GM19351 (cell line): ENCODE results near the gene BLACAT1.

Experiments
- ATAC-seq: cut with Tn5 transposase; IDR thresholded peaks from one replicate; pipeline ENCODE4 v1.9.1; 2021; ENCODE audit warnings: mild to moderate bottlenecking, moderate library complexity; ENCODE audit not compliant: unreplicated experiment

Gene BLACAT1

DNA sequence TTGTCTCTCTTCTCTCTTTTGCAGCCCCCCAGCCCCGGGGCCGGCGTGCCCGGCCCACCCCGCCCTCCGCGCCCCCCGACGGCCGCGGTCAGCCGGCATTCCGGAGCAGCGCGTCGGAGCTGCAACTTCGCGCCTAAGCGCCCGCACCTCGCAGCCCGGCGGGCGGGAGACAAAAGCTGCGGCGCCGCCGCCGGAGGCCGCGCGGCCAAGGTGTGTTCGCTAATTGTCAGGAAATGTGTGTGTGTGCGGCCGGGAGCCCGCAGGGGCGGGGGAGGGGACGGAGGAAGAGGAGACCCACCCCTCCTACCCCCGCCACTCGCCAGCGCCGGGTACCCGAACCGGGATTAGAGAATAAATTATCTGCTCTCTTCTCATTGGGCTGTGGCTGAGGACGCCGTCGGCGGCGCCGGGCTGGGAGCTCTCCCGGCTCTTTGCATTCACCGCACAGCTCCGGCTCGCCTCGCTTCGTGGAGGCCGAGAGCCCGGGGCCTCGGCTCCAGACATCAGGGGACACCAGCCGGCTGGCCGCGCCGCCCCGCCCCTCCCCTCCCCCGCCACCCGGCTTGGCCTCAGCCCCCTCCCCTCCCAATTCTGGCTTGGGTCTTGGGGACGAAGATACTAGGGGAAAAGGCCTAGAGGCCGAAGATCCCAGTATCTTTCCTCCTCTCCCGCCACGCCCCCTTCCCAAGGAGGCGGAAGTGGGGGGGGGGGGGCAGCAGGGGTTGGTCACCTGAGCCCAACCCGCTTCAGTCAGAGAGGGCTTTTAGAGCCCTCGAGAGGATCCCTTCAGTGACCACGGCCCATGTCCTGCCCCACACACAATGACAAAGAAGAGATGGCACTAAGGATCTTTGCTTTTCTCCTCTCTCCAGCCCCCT is 1.3 kb upstream of the BLACAT1 start:
- no peak for ATAC-seq

DNA sequence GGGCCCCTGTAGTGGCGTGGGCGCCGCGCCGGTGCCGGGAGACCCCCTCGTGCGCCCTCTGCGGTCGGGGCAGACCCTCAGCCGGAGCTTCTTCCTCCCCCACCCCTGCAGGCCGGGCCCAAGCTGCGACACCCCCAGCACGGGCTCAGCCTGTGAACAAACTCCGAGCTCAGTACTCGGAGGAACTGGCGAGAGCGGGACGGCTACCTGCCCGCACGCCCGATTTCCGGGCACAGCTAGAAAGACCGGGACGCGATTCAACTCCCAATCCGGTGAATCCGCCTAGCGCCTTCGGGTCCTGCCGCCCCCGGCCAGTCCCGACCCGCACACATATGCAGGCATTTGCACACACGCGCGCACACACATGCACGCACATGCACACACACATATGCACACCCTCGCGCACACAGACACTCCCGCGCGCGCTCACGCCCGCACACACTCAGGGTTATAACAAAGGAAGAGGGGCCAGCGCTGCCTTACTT is 580 bp upstream of the BLACAT1 start:
- ATAC-seq, result no peak

DNA sequence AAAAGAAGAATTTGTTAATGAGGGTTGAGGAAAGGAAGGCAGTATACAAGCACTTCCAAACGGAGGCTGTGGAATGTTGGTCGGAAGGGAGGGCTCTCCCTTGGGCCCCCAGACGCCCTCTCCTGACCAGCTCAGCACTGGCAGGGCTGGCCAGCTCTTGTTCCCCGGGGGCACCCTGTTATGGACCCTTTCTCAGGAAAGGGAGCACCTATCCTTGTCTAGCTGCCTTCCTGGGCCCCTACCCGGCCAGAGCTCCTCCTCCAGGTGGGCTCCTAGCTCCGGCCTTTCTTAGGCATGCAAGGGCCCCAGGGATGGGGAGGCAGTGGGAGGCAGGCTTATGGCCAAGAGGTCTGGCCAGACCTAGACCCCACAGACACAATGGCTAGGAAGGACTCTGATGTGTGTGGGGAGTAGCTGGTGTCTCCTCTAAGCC is 926 bp downstream of the BLACAT1 start:
- no peak for ATAC-seq

DNA sequence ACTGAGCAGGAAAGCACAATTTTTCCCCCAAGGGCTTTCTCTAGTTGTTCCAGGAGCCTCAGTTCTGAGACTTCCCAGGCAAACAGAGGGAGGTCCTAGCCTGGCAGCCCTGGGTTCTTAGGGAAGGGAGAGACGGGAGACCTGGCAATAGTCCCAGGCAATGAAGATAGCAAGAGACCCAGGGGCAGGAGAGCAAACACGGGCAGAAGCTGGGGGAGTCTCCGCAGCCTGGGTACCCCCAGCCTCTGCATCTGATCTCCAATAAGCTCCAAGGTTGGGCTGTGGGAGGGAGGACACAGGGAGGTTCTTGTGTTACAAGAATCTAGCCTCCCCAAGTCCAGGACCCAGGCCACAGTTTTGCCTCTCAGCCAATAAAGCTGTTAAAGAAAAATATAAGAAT is 2.4 kb downstream of the BLACAT1 start:
- no peak for ATAC-seq

DNA sequence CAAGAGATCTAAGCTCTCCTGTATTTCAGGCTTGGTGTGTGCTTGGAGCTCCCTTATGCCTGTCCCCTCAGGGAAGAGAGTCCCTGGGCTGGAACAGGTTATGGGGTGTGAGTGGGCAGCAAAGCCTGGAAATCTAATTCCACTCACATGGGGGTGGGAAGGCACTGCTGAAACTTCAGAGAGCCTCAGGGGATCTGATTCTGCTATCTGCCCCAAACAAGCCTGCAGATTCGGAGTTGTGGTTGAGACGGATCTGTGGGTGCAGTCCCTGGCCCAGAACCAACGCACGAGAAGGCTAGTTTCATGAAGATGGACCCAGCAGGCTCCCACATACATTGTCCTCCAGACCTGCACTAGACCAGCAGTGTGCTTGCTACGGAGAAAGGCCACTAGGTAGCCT is 2.9 kb downstream of the BLACAT1 start:
- ATAC-seq, result no peak

DNA sequence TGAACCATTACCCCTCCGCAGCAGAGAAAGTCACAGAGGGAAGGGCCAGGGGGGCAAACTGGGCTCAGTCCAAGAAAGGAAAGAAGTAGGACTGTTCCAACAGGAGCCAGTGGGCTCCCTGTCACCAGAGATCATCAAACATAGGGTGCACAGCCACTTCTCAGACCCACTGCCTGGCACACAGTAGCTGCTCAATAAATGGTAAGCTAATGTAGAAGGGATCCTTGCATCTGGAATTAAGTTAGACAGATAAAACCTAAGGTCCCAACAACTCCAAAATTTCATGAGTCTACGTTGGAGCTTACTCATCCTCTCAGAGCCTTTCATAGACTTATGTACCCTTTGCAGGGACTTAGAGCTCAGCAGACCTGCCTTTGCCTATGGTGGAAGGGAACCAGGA is 3.5 kb downstream of the BLACAT1 start:
- no peak for ATAC-seq

DNA sequence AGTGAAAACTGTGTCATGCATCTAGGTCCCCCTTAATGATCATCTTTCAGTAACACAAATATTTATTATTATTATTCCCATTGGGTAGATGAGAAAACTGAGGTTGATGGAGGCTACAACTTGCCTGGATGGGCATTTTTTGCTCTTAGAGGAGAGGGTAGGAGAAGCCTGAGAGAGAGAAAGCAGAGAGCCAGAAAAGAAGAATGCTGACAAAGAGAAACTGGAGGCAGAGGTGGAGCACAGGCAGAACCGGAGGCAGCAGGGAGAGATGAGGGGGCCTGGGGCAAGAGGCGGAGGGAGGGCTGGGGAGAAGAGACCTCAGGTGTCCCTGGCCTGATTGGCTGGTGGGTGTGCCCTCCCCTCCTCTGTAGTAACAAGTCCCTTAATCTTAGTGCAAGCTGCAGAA is 4.1 kb downstream of the BLACAT1 start:
- ATAC-seq, result no peak

DNA sequence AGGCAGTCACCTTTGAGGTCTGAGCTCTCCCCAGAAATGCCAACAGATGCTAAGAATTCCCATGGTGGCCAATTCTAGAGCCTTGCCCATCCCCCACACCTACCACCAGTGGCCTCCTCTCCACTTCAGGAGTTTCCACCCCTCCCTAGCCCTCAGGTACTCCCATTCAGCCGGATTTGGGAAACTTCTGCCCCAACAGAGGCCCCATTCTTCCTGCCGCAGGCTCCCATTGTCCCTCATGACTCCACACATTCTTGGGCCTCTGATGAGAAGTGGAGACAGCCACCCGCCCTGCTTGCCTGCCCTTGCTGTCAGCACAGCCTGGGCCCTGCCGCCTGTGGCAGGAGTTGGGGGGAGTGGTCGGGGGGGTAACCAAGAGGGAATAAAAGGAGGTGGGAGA is 4.6 kb downstream of the BLACAT1 start:
- ATAC-seq, result no peak

DNA sequence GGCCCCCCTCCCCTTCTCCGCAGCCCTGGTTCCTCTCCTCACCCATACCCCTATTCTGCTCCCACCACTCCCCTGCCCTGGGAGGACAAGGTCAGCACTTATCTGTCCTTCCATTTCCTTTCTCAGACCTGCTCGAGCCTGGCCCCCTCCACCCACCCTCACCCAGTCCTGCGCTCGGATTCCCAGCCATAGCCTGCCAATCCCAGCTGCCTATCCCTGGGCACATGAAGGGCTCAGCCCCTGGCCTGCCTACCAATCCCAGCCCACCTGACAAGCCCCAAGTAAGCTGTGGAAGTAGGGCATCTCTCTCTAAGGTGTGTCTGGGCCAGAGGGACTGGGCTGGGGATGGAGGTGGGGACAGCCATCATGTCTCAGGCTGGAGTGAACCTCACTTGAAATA is 5.4 kb downstream of the BLACAT1 start:
- no peak for ATAC-seq

DNA sequence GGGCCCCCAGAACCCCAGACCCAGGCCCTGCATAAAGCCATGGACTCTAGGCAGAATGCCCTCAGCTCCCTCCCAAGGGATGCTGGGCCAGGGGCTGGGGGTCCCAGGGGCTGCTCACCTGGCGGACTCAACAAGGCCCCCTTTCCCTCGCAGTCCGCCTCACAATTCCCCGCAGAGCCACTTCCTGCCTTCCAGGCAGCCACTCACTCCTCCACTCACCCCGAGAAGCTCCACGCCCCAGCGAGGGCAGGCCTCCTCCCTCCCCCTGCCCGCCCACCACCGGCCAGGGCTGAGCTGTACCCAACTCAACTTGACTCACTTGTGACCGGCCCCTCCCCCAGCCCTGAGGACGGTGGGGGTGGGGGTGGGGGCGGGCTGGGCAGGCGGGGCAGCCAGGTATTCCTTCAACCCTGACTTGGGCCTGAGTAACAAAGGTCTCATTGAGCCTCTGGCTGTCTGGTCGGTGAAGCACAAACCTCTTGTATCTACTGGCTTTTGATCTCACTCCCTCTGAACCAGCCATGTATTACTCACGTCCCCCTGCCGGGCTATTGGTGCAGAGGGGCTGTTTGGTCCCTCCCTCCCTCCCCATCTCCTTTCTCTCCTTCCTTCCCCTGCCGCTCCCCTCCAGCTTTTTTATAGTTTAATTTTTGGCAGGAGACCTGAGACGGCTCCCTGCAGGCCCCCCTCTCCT is 5.9 kb downstream of the BLACAT1 start:
- ATAC-seq, result no peak

DNA sequence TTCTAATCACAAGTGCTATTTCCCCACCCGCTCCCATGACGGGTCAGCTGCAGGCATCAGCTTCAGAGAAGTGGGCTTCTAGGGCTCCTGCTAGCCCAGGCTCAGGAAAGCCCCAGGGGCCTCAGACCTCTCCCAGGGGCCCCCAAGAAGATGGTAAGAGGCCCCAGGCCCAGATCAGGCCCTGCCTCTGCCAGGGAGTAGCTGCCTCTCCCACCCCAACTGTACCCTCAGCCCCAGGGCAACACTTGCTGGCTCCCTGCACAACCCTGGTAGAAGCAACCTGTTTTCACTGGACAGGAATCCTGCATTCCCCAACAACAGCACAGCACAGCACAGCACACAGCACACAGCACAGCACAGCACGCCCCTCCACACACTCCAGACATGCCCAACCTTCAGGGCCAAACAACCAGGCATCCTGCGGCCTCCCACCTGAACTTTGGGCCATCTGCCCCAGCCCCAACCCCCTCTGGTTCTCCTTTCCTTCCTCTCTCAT is 6.5 kb downstream of the BLACAT1 start:
- ATAC-seq, result no peak

DNA sequence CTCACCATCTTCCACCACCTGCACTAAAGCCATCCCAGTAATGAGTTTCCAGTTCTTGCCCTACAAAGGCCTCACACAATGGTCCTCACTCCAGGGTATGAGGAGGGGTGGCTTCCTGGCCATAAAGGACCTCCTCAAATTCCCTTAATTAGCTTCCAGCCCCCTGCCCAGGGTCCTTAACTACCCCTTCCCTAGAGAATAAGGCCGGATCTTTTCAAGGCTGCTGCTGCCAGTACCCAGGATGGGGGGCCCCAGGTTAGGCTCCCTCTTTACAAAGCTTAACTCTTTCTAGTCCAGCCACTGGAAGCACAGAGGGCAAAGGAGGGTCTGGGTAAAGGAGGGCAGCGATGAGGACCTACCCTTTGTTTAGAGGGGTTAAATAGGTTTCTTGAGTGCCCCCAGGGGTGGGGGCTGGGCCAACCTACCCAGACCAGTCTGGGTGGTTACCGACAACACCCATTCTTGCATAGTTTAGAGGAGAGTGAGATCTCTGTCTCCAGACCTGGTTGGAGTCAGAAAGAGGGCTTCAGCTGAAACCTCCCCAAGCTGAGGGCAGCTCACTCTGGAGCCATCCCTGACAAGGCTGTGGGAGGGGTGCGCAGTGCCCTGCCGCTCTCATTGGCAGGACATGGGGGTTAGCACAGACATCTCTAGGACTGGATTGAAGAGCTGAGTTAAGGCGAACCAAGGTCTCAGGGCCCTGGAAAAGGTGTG is 7.1 kb downstream of the BLACAT1 start:
- no peak for ATAC-seq

DNA sequence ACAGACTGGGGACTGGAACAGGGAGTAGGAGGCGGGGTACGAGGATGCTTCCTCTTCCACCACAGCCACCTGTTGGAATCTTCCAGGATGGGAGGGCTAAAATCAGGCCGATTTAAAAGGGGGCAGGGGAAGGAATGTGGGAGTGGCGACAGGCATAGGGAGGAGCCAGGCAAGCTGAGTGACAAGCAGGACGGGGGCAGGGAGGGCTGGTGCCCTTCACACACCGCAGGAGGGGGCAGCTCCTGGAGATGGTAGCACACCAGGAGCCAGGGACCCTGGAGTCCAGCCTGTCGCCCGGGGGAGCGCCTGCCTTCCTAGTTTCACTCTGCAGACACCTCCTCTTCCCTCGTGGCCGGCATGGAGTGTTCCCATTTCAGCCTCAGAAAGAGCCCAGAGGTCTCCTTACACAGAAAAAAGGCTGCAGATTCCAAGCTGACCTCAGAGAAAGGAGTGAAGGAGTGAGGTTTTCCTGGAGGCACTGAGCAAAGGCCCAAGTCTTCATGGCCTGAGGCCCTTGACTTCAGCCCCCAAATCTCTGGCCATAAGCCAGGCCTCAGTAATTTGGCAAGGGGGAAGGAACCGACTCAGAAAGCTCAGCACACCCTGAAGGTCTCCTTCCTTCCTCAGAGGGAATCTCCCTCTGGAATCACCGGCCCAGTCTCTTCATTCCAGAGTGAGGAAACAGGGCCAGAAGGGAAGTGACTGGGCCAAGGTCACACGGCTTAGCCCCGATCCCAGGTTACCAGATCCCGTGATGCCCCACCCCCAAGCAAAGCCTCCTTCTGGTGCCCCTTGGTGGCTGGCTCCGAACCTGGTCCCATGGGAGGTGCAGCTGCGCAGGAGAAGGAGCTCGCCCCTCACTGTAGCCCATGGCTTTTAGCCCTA is 8.1 kb downstream of the BLACAT1 start:
- ATAC-seq, result no peak

DNA sequence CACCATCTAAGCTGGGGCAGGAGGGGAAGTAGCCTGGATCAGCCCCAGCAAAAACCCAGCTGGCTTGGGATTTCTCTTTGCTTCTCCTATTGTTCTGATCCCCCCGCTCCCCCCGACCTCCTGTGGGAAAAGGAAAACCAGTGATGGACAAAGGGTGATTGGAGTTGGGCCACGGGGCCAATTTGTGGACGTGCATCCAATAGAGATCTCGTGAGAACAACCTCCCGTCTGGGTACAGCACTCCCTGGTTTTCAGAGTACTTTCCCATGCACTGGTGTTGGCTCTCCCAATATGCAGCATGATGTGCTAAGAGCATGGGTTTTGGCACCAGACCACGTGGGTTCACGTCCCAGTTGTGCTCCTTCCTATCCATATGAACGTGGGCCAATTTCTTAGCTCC is 9.0 kb downstream of the BLACAT1 start:
- ATAC-seq, result no peak

DNA sequence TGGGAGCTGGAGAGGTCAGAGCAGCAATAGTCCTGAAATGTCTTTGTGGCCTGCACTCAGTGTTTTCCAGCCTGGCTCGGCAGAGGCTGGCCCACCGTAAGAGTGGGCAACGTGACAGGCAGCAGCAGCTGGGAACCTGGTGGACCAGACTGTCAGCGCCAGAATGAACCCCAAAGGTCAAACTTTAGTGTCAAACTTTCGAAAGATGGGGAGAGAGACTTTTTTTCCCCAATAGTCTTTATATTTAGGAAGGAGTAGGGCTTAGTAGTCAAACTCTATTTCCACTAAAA is 10.3 kb downstream of the BLACAT1 start:
- ATAC-seq, result no peak

DNA sequence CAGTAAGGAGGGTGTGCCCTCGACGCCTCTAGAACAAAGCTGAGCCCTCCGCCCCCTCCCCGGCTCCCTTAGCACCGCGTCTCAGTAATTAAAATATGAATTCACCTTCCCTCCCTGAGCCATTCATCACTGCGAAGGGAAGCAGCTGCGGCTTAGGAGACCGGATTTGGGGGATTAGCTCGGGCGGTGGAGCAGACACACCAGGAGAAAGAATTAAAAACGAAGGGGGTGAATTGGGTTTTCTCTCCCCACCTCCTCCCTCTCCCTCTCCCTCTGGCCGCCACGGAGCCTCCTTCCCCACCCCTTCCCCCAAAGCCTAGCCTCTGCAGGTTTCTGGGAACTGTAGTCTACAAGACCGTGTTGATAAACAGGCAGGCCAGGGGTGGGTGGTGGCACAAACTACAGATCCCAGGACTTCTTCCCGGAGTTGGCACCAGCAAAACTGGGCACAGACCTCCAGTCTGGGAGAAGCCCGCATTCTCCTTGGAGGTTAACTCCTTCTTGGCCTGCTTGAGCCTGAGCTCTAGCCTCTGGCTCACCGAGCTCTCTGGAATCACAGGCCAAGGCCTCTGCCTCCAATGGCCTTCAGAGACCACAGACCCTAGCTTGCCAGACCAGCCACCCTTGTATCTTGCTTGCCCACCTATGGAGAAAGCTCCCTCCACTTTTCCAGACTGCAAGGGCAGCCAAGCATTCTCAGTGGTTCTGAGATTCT is 10.8 kb downstream of the BLACAT1 start:
- no peak for ATAC-seq

DNA sequence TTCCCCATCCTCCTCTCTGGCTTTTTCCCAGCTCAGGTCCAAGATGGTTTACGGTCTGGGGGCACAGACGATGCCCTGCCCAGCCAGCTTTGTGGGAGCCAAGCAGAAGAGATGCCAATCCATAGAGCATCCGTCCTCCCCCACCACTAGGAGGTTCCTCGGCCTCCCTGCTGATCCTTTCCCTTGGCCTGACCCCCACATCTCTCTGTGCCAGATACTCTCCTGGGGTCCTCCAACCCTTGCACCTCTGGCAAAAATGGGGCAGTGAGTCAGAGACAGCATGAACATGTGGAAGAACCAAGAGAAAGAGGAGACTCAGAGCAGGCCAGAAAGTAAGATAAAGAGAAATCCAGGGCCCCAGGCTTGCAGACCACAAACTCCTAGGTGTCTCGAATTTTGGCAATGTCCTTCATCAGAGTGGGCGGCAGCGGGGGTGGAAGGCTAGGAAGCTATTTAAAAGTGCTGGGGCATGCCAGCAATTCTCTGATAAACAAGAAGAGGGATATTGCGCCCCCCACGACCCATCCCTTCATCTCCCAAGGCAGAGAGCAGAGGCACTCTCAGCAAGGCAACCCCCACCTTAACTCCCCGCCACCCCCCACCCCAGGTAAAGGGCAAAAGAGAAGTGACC is 11.4 kb downstream of the BLACAT1 start:
- ATAC-seq, result no peak

DNA sequence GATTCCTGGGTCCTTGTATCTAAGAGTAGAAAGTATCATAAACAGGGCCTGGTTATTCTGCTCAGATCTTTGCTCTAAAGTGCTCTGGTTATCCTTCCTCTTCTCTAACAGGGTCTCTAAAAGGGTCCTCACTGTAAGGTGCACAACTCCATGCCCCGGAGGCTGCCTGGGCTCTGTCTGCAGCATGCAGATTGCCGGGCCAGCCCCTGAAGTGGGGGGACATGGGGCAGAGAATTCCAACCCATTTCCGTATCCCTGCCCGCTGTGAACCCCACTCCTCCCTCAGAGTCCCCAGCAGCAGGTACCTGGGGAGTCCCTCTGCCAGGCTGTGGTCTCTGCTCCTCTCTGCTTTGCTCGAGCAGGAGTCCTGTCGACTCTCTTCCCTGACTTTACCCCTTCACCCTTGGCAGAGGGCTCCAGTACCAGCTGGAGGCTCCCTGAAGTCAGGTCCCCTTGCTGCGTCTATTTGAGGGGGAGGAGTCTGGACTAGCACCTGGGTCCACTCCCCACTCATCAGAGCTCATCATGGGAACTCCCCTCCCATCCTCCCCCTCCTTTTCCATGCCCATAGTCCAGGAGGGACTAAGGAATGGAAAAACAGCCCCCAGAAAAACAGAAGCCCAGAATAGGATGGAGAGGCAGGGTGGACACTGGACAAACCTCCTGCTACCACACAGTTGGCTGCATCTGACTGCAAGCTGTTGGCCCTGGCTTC is 12.1 kb downstream of the BLACAT1 start:
- no peak for ATAC-seq
